GM19397 (cell line): ENCODE results near the gene PCDH19.
"Not testable (repeated sequence)": the region's sequence is repeated elsewhere in the genome, so short reads cannot be mapped to it uniquely, and the experiment has no call there.

Experiments
- ATAC-seq: cut with Tn5 transposase; IDR thresholded peaks from one replicate; pipeline ENCODE4 v1.9.1; 2021; ENCODE audit warnings: mild to moderate bottlenecking, moderate library complexity; ENCODE audit not compliant: unreplicated experiment

The PCDH19 gene

GRCh38 chrX:100409610-100410590 is at the start of gene PCDH19:
PCDH19 (minus strand) TSS chrX:100410273; CDS start chrX:100408597, 1,676 bp downstream.
- ATAC-seq, result no peak

GRCh38 chrX:100449696-100450608 is 39.9 kb upstream of the PCDH19 start:
- no peak for ATAC-seq

GRCh38 chrX:100447655-100448397 is 37.8 kb upstream of the PCDH19 start:
- ATAC-seq, result no peak

- ATAC-seq, result no peak
Measured at GRCh38 chrX:100445593-100445992, 35.5 kb upstream of the PCDH19 start.

- ATAC-seq, result not testable (repeated sequence)
Measured at GRCh38 chrX:100441321-100441720, 31.2 kb upstream of the PCDH19 start.

- no peak for ATAC-seq
Measured at GRCh38 chrX:100440006-100440405, 29.9 kb upstream of the PCDH19 start.

- no peak for ATAC-seq
Measured at GRCh38 chrX:100435726-100436125, 25.7 kb upstream of the PCDH19 start.

GRCh38 chrX:100424012-100424411 is 13.9 kb upstream of the PCDH19 start:
- no peak for ATAC-seq

GRCh38 chrX:100418556-100418955 is 8.5 kb upstream of the PCDH19 start:
- no peak for ATAC-seq

GRCh38 chrX:100417681-100418080 is 7.6 kb upstream of the PCDH19 start:
- ATAC-seq, result no peak

- no peak for ATAC-seq
Measured at GRCh38 chrX:100413229-100413628, 3.2 kb upstream of the PCDH19 start.

GRCh38 chrX:100411802-100412715 is 2.0 kb upstream of the PCDH19 start:
- no peak for ATAC-seq

- ATAC-seq, result no peak
Measured at GRCh38 chrX:100410901-100411801, 1.1 kb upstream of the PCDH19 start.

- ATAC-seq, result no peak
Measured at GRCh38 chrX:100408713-100409609, 1.1 kb downstream of the PCDH19 start.

GRCh38 chrX:100407784-100408712 is 2.0 kb downstream of the PCDH19 start:
- ATAC-seq, result no peak

GRCh38 chrX:100407147-100407783 is 2.8 kb downstream of the PCDH19 start:
- no peak for ATAC-seq
